Kidney (tissue), 22 donors: ENCODE data around the gene C3orf70. TPM values are rescaled to one million over a fixed set of nuclear protein-coding genes. Genes with fewer than 3 reads are reported as not detected.

ENCODE experiments used
- DNase-seq, 5 donors: peaks; one replicate each; pipeline ENCODE4 v3.0.0-alpha.2; 2013 to 2020
- FAIRE-seq: peaks from 2 replicates; lab custom pipeline; 2012; peaks lifted over from hg19 to GRCh38; lab: Jason Lieb, UNC
- H3K27ac ChIP-seq, 2 donors: one replicate each; pipeline ENCODE4 v1.7.0; 2013; ENCODE audit warnings: low read depth in 2 of 2, low read length in 2 of 2, inconsistent platforms in 1 of 2
- H3K27me3 ChIP-seq: one replicate; pipeline ENCODE4 v1.7.1; 2013; ENCODE audit warnings: low read length, inconsistent platforms; ENCODE audit not compliant: control insufficient read depth, insufficient read depth
- H3K36me3 ChIP-seq, 3 donors: one replicate each; pipeline versions ENCODE4 v1.7.0 to v1.7.1; 2013; ENCODE audit warnings: low read length in 3 of 3, control low read depth in 1 of 3, inconsistent platforms in 1 of 3; ENCODE audit not compliant: insufficient read depth in 3 of 3, control insufficient read depth in 2 of 3
- H3K4me1 ChIP-seq, 3 donors: one replicate each; pipeline versions ENCODE4 v1.7.0 to v1.7.1; 2013; ENCODE audit warnings: low read length in 3 of 3, inconsistent platforms in 1 of 3, low read depth in 1 of 3; ENCODE audit not compliant: control insufficient read depth in 2 of 3, insufficient read depth in 2 of 3
- H3K4me3 ChIP-seq, 3 donors: one replicate each; pipeline versions ENCODE4 v1.7.0 to v1.8.1; 2013; ENCODE audit warnings: low read length in 3 of 3, control low read depth in 1 of 3, inconsistent platforms in 1 of 3
- H3K9ac ChIP-seq, 3 donors: one replicate each; pipeline versions ENCODE4 v1.7.0 to v1.7.1; 2013; ENCODE audit warnings: low read length in 3 of 3, control low read depth in 1 of 3, inconsistent platforms in 1 of 3
- H3K9me3 ChIP-seq, 3 donors: one replicate each; pipeline versions ENCODE4 v1.7.0 to v1.7.1; 2013; ENCODE audit warnings: low read length in 3 of 3, control low read depth in 1 of 3, inconsistent platforms in 1 of 3; ENCODE audit not compliant: control insufficient read depth in 2 of 3, insufficient read depth in 1 of 3
- intact Hi-C: fragments of 100-400 bp; cut with DNase I; formaldehyde crosslinking; loops from one replicate; pipeline ENCODE4 v1.11.1; 2022
- long read RNA-seq, 10 donors: library from polyadenylated mRNA in 1 of 10; unstranded in 1 of 10; transcript quantifications; one replicate each; pipeline ENCODE4 v2.0.0 and lab custom pipeline, GENCODE V29; 2021 to 2026
- polyA plus RNA-seq: library from polyadenylated mRNA; stranded (reverse); fragments of 350-450 nt; fragmentation: Illumina TruSeq; extraction: RNeasy Lipid Tissue Mini Kit (QIAGEN cat#74804); gene quantifications from one replicate; pipeline ENCODE4 v1.2.3, GENCODE V29; 2014; ENCODE audit warnings: low read depth, low replicate concordance; ENCODE audit not compliant: insufficient read depth
- total RNA-seq: library from RNA; stranded (reverse); fragmentation: NEBNext Ultra II Directional; extraction: Animal tissue kit (Norgen Biotek cat#: 25700); gene quantifications from one replicate; pipeline ENCODE4 v1.2.1, GENCODE V29; 2021
- TF ChIP-seq, protein P1 (sequence below): IDR thresholded peaks from 3 replicates; pipeline ENCODE4 v1.5.1; 2012; ENCODE audit warnings: mild to moderate bottlenecking, moderate library complexity, borderline replicate concordance; ENCODE audit not compliant: insufficient read depth; ENCODE audit errors: extremely low read depth
- donor health status: control.
- donor health status: control.
- donor health status: control.
- donor health status: control.
- donor health status: control.
- donor health status: DM: yes; HTN: yes; CAD: no.
- donor health status: Normal renal cell carcinoma (clear cell type).

Gene C3orf70
- total RNA-seq (2.8 TPM), polyA plus RNA-seq (0.69 TPM)
- long read RNA-seq, donor 1, full-length matches to known transcripts, result 3 of 3 reads
- long read RNA-seq, donor 1, partial matches to known transcripts, result 0 of 3 reads
- long read RNA-seq, donor 1, other reads (novel, unspliced or antisense), result 0 of 3 reads
- long read RNA-seq, donor 2, full-length matches to known transcripts, result 1 of 1 reads
- long read RNA-seq, donor 2, partial matches to known transcripts, result 0 of 1 reads
- long read RNA-seq, donor 2, other reads (novel, unspliced or antisense), result 0 of 1 reads
- long read RNA-seq, donor 3, full-length matches to known transcripts, result 2 of 2 reads
- long read RNA-seq, donor 3, partial matches to known transcripts, result 0 of 2 reads
- long read RNA-seq, donor 3, other reads (novel, unspliced or antisense), result 0 of 2 reads
- long read RNA-seq, donor 4, full-length matches to known transcripts, result 3 of 3 reads
- long read RNA-seq, donor 4, partial matches to known transcripts, result 0 of 3 reads
- long read RNA-seq, donor 4, other reads (novel, unspliced or antisense), result 0 of 3 reads
- long read RNA-seq, donor 5, result 0 reads
- long read RNA-seq, donor 6, result 0 reads
- long read RNA-seq, donor 7, full-length matches to known transcripts, result 1 of 3 reads
- long read RNA-seq, donor 7, partial matches to known transcripts, result 0 of 3 reads
- long read RNA-seq, donor 7, other reads (novel, unspliced or antisense), result 2 of 3 reads
- long read RNA-seq, donor 8, full-length matches to known transcripts, result 2 of 2 reads
- long read RNA-seq, donor 8, partial matches to known transcripts, result 0 of 2 reads
- long read RNA-seq, donor 8, other reads (novel, unspliced or antisense), result 0 of 2 reads
- long read RNA-seq, donor 9, full-length matches to known transcripts, result 1 of 1 reads
- long read RNA-seq, donor 9, partial matches to known transcripts, result 0 of 1 reads
- long read RNA-seq, donor 9, other reads (novel, unspliced or antisense), result 0 of 1 reads
- long read RNA-seq, donor 10, full-length matches to known transcripts, result 3 of 3 reads
- long read RNA-seq, donor 10, partial matches to known transcripts, result 0 of 3 reads
- long read RNA-seq, donor 10, other reads (novel, unspliced or antisense), result 0 of 3 reads

GRCh38 chr3:185152410-185153170 lies at the start of gene C3orf70:
C3orf70 (minus strand) TSS chr3:185153060; CDS start chr3:185152823, 237 bp downstream.
- peak; percentile 69 to 86 (median 78) for DNase-seq
- FAIRE-seq, result no peak
- Histone ChIP-seq H3K4me1 (peaks cover 0 to 4% (median 0%) of the 10 kb centered on the region in 3 donors), H3K27me3 (no peaks in the 10 kb centered on the region), H3K27ac (peak within 1 kb of the TSS in 1 of 2 donors; percentile 43), H3K36me3 (no peaks in the 10 kb centered on the region), H3K9ac (peak within 1 kb of the TSS in 2 of 3 donors; percentile 28 to 34), H3K9me3 (no peaks in the 10 kb centered on the region), H3K4me3 (peak within 1 kb of the TSS; percentile 59 to 71 (median 70))
- intact Hi-C loops, result no loop called here
- TF ChIP-seq, protein P1, sequence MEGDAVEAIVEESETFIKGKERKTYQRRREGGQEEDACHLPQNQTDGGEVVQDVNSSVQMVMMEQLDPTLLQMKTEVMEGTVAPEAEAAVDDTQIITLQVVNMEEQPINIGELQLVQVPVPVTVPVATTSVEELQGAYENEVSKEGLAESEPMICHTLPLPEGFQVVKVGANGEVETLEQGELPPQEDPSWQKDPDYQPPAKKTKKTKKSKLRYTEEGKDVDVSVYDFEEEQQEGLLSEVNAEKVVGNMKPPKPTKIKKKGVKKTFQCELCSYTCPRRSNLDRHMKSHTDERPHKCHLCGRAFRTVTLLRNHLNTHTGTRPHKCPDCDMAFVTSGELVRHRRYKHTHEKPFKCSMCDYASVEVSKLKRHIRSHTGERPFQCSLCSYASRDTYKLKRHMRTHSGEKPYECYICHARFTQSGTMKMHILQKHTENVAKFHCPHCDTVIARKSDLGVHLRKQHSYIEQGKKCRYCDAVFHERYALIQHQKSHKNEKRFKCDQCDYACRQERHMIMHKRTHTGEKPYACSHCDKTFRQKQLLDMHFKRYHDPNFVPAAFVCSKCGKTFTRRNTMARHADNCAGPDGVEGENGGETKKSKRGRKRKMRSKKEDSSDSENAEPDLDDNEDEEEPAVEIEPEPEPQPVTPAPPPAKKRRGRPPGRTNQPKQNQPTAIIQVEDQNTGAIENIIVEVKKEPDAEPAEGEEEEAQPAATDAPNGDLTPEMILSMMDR, result no peak

DNA sequence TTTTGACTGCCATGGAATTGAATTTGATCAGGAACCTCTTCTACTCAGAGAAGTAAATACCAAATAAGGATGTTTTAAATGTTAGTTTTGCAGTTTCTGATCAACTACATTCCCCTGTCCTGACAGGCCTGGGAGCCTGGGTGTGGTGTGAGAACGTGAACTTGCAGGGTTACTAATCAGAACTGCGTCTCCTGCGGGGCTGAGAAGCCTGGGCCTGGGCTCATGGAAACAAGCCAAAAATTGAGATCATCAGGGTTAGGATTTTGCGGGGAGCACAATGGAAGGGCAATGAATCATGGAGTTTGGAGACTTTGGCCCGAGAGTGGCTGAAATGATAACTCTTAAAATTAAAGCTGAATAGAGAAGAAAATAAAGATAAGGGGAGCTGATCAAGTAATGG lies 47.8 kb upstream of the C3orf70 start:
- H3K27ac ChIP-seq, result no peak overlapping the region
- DNase-seq, result no peak
- intact Hi-C loops, result no loop called here
- TF ChIP-seq, protein P1, result no peak
- no peak overlapping the region for H3K9ac ChIP-seq
- H3K4me3 ChIP-seq, result no peak overlapping the region
- H3K4me1 ChIP-seq, result no peaks in the 10 kb centered on the region
- no peaks in the 10 kb centered on the region for H3K27me3 ChIP-seq
- H3K9me3 ChIP-seq, result no peaks in the 10 kb centered on the region
- no peak for FAIRE-seq
- H3K36me3 ChIP-seq, result peaks cover 2 to 25% (median 7%) of the 10 kb centered on the region in 3 donors

DNA sequence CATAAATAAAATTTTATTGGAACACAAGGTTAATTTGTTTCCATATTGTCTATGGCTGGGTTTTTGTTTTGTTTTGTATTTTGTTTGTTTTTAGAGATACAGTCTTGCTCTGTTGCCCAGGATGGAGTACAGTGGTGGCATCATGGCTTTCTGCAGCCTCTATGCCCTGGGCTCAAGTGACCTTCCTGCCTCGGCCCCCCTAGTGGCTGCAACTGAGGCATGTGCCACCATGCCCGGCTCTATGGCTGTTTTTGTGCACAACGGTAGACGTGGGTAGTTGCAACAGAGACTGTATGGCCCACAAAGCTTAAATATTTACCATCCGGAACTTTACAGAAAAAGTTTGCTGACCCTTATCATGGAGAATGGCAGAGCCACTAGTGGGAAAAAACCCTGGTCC lies 46.8 kb upstream of the C3orf70 start:
- no peak for FAIRE-seq
- intact Hi-C loops, result no loop called here
- no peaks in the 10 kb centered on the region for H3K4me1 ChIP-seq

More for the DNA sequence above, 46.8 kb upstream of the C3orf70 start:
- Histone ChIP-seq H3K9me3 (no peaks in the 10 kb centered on the region), H3K4me3 (no peak overlapping the region), H3K36me3 (peaks cover 2 to 31% (median 7%) of the 10 kb centered on the region in 3 donors), H3K27me3 (no peaks in the 10 kb centered on the region), H3K27ac (no peak overlapping the region), H3K9ac (no peak overlapping the region)
- TF ChIP-seq, protein P1, result no peak
- no peak for DNase-seq
